ENCODE results near the gene PTK6. TPM values are rescaled to one million over a fixed set of nuclear protein-coding genes. Genes with fewer than 3 reads are reported as not detected.

PTK6 gene
- polyA plus RNA-seq, 2 of the 4 experiments (the other 2 are of a cell fraction): 1.2 to 2.0 TPM

DNA sequence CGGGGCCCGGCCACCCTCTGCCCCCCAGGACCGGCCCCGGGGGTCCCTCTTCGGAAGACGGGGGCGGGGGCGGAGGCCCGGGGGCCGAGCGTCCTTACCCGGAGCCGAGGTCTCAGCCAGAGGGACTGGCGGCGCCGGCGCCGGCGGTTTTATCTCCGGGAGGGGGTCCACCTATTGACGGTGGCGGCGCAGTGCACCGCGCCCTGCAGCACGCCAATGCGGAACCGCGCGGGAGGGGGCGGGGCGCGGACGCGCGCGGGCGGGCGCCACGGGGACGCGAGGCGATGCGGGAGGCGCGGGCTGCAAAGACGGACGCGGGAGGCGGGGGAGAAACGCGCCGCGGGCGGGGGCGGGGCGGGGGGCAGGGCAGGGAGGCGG is 38.2 kb downstream of the PTK6 start, which contains the start of gene EEF1A2:
Gene EEF1A2 (minus strand): TSS at position 124 of the 378 bp plus-strand sequence. CDS start 1,320 bp downstream, outside the sequence.
- Histone ChIP-seq H3K4me2 (peak within 1 kb of the TSS; percentile 100), H3K9me3 (no peaks in the 10 kb centered on the region), H3K4me3 (peak within 1 kb of the TSS; percentile 99), H3K27ac (peak within 1 kb of the TSS; percentile 92 to 96), H3K4me1 (peaks cover 27% of the 10 kb centered on the region)
- DNase-seq (ENCODE audit: low read depth in 1 of 2, low spot score in 1 of 2) (peak in 1 of 2 experiments; percentile 68), ATAC-seq (0 out of 6 replicates have a peak, but pooled peaks of 1 of the 2 experiments have one; percentile 22), FAIRE-seq (no peak)
- CTCF ChIA-PET: interaction anchor here (3.6 kb wide), 1 partner anchor 22 kb away, joined by 75 read pairs; the partner anchor contains the start of gene PPDPF
- WGBS (ENCODE audit: missing lambda C conversion rate): no CpG with 5 or more reads among the region's 58 CpGs
- TF ChIP-seq BHLHE40 (IDR thresholded peaks at IDR 0.05; ENCODE audit: low read depth, low read length) (no peak), ESRRA (IDR thresholded peaks at IDR 0.05; ENCODE audit: borderline replicate concordance, low read length) (no peak)
- TF ChIP-seq, protein P1, sequence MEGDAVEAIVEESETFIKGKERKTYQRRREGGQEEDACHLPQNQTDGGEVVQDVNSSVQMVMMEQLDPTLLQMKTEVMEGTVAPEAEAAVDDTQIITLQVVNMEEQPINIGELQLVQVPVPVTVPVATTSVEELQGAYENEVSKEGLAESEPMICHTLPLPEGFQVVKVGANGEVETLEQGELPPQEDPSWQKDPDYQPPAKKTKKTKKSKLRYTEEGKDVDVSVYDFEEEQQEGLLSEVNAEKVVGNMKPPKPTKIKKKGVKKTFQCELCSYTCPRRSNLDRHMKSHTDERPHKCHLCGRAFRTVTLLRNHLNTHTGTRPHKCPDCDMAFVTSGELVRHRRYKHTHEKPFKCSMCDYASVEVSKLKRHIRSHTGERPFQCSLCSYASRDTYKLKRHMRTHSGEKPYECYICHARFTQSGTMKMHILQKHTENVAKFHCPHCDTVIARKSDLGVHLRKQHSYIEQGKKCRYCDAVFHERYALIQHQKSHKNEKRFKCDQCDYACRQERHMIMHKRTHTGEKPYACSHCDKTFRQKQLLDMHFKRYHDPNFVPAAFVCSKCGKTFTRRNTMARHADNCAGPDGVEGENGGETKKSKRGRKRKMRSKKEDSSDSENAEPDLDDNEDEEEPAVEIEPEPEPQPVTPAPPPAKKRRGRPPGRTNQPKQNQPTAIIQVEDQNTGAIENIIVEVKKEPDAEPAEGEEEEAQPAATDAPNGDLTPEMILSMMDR (IDR thresholded peaks at IDR 0.05): peak; percentile 19; the same call in 1 of the 3 replicates
- POLR2A ChIA-PET: interaction anchor here (2.1 kb wide), 1 partner anchor 22 kb away, joined by 13 read pairs; the partner anchor contains the start of gene PPDPF

DNA sequence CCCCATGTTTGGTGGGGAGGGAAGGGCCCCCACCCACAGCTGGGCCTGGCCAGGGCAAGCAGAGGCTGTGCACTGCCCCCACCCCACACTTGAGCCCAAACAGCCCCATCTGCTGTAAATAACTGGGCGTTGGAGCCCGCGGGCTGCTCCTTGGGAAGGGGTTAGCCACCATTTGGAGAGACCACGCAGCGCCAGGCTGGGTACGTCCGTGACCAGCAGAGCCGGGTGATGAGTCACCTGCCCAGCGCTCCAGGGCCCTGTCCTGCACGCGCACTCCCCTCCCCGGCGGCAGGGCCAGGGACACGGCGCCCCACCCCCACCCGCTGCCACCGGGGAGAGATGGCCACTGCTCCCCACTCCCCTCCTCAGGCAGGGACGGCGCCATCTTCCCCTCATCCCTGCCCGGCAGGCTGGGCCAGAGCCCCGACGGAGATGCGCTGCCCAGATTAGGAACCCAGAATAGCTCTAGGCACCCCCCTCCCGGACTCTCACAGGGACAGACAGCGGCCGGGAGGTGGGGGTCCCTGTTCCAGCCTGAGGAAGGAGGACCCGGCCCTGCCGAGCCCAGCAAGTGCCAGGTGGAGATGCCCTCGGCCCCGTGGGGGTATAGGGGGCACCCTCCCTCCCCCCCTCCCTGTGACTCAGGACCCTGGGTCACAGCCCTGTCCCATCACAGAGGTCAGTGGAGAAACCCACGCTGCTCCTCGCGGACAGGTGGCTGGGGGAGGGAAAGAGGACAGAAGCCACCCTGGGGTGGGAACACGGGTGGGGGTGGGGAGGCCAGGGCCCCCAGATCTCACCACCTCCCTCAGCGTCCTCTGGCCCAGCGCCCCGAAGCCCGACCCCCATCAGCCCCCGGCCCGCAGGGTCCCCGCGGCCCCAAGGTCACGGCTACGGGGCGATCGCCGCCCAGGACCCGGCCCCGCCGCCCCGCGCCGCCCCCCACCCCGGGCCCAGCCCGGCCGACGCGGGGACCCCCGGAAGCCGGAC is 38.9 kb downstream of the PTK6 start:
- TF ChIP-seq FOSL2 (IDR thresholded peaks at IDR 0.05): 0 out of 2 replicates have a peak, but pooled peaks have one; percentile 20
- TF ChIP-seq FOSL2 (CRISPR knock-in tag; IDR thresholded peaks at IDR 0.05): peak; percentile 88
- TF ChIP-seq TFCP2L1 (CRISPR knock-in tag; IDR thresholded peaks at IDR 0.05): no peak
- TF ChIP-seq NFE2L2 (conservative IDR thresholded peaks at IDR 0.05; ENCODE audit: low read length): no peak
- TF ChIP-seq, protein P2, sequence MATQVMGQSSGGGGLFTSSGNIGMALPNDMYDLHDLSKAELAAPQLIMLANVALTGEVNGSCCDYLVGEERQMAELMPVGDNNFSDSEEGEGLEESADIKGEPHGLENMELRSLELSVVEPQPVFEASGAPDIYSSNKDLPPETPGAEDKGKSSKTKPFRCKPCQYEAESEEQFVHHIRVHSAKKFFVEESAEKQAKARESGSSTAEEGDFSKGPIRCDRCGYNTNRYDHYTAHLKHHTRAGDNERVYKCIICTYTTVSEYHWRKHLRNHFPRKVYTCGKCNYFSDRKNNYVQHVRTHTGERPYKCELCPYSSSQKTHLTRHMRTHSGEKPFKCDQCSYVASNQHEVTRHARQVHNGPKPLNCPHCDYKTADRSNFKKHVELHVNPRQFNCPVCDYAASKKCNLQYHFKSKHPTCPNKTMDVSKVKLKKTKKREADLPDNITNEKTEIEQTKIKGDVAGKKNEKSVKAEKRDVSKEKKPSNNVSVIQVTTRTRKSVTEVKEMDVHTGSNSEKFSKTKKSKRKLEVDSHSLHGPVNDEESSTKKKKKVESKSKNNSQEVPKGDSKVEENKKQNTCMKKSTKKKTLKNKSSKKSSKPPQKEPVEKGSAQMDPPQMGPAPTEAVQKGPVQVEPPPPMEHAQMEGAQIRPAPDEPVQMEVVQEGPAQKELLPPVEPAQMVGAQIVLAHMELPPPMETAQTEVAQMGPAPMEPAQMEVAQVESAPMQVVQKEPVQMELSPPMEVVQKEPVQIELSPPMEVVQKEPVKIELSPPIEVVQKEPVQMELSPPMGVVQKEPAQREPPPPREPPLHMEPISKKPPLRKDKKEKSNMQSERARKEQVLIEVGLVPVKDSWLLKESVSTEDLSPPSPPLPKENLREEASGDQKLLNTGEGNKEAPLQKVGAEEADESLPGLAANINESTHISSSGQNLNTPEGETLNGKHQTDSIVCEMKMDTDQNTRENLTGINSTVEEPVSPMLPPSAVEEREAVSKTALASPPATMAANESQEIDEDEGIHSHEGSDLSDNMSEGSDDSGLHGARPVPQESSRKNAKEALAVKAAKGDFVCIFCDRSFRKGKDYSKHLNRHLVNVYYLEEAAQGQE (IDR thresholded peaks at IDR 0.05): no peak
- TF ChIP-seq, protein P3, sequence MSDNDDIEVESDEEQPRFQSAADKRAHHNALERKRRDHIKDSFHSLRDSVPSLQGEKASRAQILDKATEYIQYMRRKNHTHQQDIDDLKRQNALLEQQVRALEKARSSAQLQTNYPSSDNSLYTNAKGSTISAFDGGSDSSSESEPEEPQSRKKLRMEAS (IDR thresholded peaks at IDR 0.05): peak; percentile 67
- 0 out of 2 replicates have a peak, but pooled peaks have one; percentile 12 for TF ChIP-seq GATA3 (IDR thresholded peaks at IDR 0.05; ENCODE audit: borderline replicate concordance)
- 18% methylated on average over 11 of the region's 60 CpGs for WGBS (ENCODE audit: missing lambda C conversion rate)
- peak; percentile 39 to 63 for ATAC-seq
- no peak for FAIRE-seq
- peak; percentile 62 for DNase-seq (ENCODE audit: low read depth in 1 of 2, low spot score in 1 of 2)
- peaks cover 27% of the 10 kb centered on the region for H3K4me1 ChIP-seq
- H3K4me2 ChIP-seq: peak overlapping the region; percentile 100
- H3K4me3 ChIP-seq: peak overlapping the region; percentile 99
- H3K27ac ChIP-seq: peak overlapping the region; percentile 92 to 96
- CTCF ChIA-PET: interaction anchor here (1.0 to 3.6 kb wide), 7 partner anchors 11 to 482 kb away, joined by 3 to 75 read pairs (median 16); partner anchors contain the start of genes PPDPF, PRPF6 and PTK6
- H3K9me3 ChIP-seq: no peaks in the 10 kb centered on the region
- POLR2A ChIA-PET: interaction anchor here (2.1 kb wide), 1 partner anchor 22 kb away, joined by 13 read pairs; the partner anchor contains the start of gene PPDPF

DNA sequence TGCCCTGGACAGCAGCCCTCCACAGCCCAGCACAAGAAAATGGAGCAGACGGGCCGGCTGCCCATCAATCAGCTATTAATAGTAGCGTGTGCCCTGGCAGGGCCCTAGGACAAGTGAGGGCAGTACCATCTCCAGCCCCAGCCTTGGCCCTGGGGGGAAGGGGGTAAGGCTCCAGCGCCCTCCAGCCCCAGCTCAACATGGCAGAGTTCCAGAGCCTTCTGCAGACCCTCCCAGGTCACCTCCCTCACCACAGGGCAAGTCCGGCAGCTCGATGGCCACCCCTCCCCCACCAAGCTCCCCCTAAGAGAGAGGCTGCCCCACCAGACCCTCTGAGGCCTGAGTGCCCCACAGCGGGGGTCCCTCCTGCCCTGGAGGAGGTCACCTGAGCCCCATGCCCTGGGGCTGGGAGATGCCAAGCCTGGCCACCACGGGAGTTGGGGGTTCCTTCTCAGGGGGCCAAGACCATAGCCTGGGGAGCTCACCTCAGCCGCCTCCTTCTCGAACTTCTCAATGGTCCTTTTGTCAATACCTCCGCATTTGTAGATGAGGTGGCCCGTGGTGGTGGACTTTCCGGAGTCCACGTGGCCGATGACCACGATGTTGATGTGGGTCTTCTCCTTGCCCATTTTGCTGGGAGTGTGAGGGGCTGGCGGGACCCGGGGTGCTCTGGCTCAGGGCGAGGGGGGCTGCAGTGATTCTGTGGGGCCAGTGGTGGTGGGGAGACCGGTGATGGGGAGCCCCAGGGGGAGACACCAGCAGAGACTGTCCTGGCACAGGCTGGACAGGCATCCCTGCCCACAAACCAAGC is 39.8 kb downstream of the PTK6 start:
- 74% methylated on average over 14 of the region's 20 CpGs for WGBS (ENCODE audit: missing lambda C conversion rate)
- Histone ChIP-seq H3K9me3 (no peaks in the 10 kb centered on the region), H3K4me2 (peak overlapping the region; percentile 100), H3K4me3 (peak overlapping the region; percentile 99; the same call in 2 of the 3 replicates), H3K27ac (peak overlapping the region; percentile 92 to 96; a peak in 5 of 6 replicates), H3K4me1 (peaks cover 27% of the 10 kb centered on the region)
- TF ChIP-seq SREBF2 (IDR thresholded peaks at IDR 0.05) (no peak), FOXS1 (CRISPR knock-in tag; IDR thresholded peaks at IDR 0.05) (no peak), RFX5 (IDR thresholded peaks at IDR 0.05) (no peak)
- TF ChIP-seq, protein P4, sequence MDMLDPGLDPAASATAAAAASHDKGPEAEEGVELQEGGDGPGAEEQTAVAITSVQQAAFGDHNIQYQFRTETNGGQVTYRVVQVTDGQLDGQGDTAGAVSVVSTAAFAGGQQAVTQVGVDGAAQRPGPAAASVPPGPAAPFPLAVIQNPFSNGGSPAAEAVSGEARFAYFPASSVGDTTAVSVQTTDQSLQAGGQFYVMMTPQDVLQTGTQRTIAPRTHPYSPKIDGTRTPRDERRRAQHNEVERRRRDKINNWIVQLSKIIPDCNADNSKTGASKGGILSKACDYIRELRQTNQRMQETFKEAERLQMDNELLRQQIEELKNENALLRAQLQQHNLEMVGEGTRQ (IDR thresholded peaks at IDR 0.05): no peak
- FAIRE-seq (no peak), ATAC-seq (peak in 1 of 2 experiments; percentile 20; a peak in 3 of 6 replicates), DNase-seq (ENCODE audit: low read depth in 1 of 2, low spot score in 1 of 2) (no peak)
- ChIA-PET CTCF (interaction anchor here (0.6 to 3.6 kb wide), 29 partner anchors 8 to 483 kb away, joined by 3 to 75 read pairs (median 5); partner anchors contain the start of genes KCNQ2, PPDPF, PRPF6 and PTK6), POLR2A (interaction anchor here (1.0 to 2.1 kb wide), 3 partner anchors 23 to 26 kb away, joined by 3 to 21 read pairs (median 13); partner anchors contain the start of gene PPDPF)

Data from A549 (cell line).